ENCODE measurements around the gene DIAPH2.

DIAPH2 gene

DNA sequence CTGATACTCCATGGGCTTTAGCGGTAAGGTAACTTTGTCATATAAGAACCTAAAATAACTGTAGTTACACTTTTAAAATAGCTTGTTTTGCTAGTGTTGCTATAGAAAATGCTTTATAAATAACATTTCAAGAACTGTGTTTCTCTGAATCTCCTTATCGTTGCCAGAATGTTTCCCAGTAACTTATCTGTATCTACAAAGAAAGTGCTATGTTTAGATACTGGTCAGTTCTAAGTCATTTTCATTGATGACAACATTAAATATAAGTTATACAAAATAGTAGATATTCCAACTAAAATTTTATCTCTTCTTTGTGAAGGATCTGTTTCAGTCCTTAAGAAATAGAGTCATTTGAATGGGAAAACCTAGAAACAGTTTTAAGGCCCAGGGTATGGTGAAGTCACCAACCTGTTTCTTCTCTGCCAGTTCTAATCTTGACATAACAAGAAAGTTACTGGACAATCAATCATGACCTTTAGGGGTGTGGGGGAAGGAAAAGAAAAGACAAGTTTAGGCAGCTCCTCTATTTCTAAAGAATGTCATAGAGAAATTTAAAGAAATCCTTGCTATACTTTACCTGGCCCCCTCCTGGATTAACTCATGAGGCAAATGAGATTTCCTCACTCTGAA lies 625.0 kb downstream of the DIAPH2 start:
- DNase-seq (ENCODE audit: low read depth), result no peak

GRCh38 chrX:97310373-97310772 lies 625.7 kb downstream of the DIAPH2 start:
- no peak for DNase-seq (ENCODE audit: low read depth)

- no peak for DNase-seq (ENCODE audit: low read depth)
Measured at GRCh38 chrX:97311066-97311778, 626.6 kb downstream of the DIAPH2 start.

GRCh38 chrX:97314345-97314744 lies 629.7 kb downstream of the DIAPH2 start:
- DNase-seq (ENCODE audit: low read depth), result no peak

DNA sequence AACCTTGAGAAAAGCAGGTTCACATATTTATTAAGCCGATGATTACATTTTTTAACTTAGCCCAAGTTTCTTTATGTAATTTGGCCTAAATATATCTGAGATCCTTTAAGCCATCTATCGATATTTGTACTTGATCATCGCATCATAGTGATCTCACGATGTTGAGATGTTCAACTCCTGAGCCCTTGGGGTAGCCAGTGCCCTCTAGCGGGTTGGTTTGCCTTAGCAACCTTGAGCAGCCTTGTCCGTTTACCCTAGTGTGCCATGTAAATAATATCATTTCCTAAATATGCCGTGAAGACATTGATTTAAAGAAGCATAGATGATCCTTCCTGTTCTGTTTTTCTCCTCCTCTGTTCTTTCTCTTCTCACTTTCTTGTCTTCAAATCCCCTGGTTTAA lies 631.3 kb downstream of the DIAPH2 start:
- DNase-seq (ENCODE audit: low read depth), result no peak

DNA sequence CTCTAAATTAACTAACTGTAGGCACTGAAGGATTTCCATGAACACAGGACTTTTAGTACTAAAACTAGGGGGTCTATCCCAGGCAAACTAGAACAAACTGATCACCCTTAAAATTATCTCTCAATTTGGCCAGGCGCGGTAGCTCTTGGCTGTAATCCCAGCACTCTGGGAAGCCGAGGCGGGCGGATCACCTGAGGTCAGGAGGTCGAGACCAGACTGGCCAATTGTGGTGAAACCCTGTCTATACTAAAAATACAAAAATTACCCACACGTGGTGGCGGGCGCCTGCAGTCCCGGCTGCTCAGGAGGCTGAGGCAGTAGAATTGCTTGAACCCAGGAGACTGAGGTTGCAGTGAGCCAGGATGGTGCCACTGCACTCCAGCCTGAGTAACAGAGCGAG lies 635.7 kb downstream of the DIAPH2 start:
- DNase-seq (ENCODE audit: low read depth), result no peak

DNA sequence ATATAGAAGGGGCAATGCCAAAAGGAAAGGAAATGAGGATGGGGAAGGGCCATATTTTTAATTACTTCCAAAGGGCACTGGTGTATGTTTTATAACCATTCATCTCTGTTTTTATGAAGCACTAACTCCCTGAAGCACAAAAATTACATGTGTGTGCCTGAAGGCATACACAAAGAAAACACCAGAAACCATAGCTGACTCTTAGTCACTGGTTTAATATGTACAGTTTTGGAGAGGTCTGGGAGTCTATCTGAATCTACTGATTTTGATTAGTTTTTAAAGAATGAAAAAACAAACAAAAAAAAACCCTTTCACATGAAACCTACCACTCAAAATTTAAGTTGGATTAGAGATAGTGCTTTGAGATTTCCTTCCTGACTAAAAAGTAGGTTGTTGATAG lies 637.8 kb downstream of the DIAPH2 start:
- no peak for DNase-seq (ENCODE audit: low read depth)

DNA sequence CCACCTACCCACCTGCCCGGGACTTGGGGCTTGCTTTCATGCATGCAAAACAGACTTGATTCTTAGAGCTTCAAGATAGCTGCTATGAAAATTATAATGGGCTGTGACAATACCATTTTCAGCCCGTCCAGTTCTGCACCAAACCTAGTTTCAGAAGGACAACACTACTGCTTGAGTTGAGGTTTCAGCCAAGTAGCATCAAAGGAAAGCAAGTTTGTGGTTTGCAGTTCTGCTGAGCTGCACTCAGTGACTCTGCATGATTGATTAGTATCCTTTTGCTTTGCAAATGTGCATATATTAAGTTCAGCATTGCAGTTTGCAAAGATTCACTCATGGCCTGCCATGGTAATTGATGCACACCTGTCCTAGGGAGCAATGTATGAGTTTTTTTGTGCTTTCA lies 641.8 kb downstream of the DIAPH2 start:
- DNase-seq (ENCODE audit: low read depth), result no peak

- no peak for DNase-seq (ENCODE audit: low read depth)
Measured at GRCh38 chrX:97328853-97329390, 644.3 kb downstream of the DIAPH2 start.

DNA sequence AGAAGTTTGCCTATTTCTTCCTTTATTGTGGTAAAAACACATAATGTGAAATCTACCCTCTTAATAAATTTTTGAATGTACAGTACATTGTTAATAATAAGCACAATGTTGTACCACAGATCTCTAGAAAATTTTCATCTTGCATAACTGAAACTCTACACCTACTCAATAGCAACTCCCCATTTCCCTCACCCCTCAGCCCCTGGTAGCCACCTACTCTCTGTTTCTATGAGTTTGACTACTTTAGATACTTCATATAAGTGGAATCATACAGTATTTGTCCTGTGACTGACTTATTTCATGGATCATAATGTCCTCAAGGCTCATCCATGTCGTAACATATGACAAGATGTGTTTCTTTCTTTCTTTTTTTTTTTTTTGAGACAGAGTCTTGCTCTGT lies 645.5 kb downstream of the DIAPH2 start:
- DNase-seq (ENCODE audit: low read depth), result no peak

DNA sequence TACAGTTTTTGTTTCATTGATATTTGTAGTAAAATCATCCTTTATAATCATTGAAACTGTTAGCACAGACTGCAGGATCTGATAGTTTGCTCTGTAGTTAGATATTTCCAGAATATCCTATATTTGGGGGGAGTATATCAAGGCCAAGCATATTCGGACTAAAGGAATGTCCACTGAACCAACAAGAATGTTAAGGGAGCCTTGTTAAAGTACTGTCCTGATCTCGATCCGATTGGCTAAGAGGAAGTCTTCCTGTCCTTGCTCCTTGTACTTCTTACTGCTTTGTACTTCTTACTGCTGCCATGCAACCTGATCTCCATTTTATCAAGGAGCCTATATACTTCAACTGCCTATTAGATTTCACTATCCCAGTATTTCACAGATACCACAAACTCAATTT lies 648.3 kb downstream of the DIAPH2 start:
- DNase-seq (ENCODE audit: low read depth), result no peak

DNA sequence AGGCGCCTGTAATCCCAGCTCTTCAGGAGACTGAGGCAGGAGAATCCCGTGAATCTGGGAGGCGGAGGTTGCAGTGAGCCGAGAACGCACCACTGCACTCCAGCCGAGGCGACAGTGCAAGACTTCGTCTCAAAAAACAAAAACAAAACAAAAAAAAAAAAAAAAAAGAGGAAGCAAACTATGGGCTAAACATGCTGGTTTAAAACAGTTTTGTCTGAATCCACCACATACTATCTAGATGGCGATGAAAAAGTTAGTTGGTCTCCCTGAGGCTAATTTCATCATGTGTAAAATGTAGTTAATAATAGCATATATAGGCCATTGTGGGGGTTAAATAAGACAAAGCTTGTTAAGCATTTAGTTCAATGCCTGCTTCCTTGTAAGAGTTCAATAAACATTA lies 650.2 kb downstream of the DIAPH2 start:
- no peak for DNase-seq (ENCODE audit: low read depth)

DNA sequence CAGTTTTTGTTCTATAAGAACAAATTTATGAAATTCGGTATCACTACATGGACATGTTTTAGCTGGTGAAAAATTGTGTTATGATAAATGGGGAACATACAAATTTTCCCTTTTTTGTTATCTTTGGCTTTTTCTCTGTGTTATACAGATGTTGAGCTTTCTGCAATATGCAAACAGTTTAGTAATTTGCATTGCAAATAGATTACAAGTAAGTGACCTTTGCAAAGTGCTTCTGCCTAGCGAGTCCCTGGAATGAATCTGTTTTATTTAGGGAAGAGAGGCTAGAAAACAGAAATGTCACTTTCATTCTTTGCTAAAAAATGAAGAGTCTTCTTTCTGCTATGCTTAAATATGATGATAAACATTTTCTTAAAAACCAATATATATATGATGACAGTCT lies 660.1 kb downstream of the DIAPH2 start:
- no peak for DNase-seq (ENCODE audit: low read depth)

- no peak for DNase-seq (ENCODE audit: low read depth)
Measured at GRCh38 chrX:97358941-97359340, 674.3 kb downstream of the DIAPH2 start.

DNA sequence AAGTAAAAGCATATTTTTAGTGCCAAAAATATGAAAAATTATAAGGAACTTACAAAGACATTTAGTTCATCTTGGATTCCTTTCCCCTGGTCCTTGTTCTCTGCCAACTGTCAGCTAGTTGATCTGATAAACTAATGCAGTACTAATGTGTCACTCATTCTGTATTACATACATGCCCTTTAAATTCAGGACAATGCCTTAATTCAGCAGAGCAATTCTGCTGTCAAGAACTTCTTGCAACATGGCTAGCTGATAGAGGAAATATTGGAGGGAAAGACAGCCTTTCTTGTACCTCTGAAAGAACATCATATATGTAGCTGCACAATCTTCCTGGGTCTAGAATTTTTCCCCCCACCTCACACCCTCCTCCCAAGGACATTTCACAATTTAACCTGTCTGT lies 679.2 kb downstream of the DIAPH2 start:
- DNase-seq (ENCODE audit: low read depth), result no peak

DNA sequence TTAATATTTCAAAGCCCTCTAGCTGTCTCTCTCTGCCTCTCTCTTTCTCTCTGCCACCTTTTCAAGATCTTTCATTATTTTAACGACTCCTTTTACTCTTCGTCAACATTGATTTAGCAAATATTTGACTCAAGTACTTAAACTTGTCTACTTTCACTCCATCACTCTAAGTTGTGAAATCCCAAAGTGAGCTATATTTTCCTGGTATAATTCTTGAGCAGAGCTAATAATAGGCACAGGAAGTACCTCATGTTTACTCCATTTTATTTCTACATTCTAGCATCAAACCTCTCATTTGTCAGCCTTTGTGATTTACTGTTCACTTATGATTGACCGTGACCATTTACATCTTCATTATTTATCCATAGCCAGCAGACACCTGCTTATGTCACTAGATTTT lies 681.6 kb downstream of the DIAPH2 start:
- DNase-seq (ENCODE audit: low read depth), result no peak

- DNase-seq (ENCODE audit: low read depth), result no peak
Measured at GRCh38 chrX:97367125-97367524, 682.5 kb downstream of the DIAPH2 start.

DNA sequence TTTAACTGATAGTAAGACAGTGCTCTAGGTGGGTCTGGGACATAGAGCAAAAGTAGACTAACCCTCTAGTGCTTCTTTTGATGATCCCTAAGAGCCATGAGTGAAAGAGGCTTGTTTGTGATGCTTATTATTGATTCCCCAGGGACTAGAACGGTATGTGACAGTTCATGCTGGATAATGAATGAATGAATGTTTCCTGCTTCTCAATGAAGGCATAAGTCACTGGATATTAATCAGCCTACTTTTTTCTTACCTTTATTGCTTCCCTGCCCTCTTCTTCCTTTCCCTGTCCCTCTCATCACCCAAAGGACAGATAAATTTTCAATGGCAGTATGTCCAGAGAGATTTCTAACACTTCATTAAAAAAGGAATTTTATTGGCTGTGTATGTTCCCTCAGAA lies 685.3 kb downstream of the DIAPH2 start:
- no peak for DNase-seq (ENCODE audit: low read depth)

DNA sequence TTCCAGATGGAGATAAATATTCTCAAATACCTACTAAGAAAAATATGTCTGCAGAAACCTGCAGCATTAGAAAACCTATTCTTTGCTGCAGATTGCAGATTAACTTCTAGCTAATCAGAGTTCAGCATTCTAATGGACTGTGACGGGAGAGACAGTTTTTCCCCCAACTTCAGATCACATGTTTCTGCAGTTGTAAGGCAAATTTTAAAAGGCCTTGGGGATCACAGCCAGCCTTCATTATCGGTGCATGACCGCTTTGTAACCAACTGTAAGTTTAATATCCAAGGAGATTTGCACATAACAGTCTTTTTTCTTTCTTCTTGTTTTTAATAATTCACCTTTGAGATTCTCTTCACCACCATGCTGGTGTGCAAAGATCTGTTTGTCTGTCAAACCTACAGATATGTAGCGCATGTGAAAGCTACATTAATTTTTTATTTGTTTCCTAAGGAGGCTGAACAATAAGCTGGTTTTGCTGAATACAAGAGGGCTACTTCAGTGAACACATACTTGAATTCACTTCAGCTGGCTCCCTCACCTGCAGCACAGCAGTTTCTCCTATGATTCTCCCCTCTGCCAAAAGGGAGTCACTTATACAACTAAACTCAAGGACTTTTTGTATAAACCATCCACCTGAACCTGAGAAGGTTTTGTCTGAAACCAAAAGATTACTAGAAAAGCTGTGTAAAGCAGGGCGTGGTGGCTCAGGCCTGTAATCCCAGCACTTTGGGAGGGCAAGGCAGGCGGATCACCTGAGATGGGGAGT lies 687.5 kb downstream of the DIAPH2 start:
- DNase-seq (ENCODE audit: low read depth), result no peak

DNA sequence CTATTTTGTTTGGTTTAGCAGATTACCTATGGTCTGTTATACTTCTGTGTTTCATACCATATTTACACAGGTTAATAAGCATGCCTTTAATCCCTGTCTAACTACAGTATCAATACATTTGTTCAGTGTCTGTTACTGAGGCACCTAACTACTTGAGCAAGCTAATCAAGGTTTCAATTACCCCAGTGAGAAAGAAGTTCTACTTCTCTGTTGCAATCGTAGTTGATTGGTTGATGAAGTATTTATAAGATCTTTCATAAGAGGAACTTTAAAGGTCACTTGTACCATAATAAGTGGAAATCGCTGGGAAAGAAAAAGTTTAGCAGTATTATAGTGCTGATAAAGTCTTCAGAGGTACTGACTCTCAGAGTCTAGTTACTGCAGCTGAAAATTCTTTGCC lies 689.6 kb downstream of the DIAPH2 start:
- no peak for DNase-seq (ENCODE audit: low read depth)

DNA sequence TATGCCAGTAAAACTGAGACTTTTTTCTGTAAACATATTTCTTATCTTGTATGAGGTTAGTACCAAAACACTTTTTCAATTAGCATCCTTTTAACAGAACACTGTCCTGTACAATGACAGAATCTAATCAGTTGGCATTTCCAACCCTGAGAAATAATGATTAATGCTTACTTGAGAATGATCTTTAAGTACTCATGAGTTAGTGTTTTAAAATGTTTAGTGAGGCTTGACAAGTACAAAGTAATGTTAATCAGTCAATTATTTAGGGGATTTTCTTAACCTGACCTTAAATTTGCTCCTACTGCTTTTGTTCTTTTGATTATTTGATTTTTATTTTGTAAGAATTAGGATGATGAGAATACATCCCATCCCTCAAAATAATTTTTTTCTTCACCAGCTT lies 695.6 kb downstream of the DIAPH2 start:
- no peak for DNase-seq (ENCODE audit: low read depth)

GRCh38 chrX:97384685-97385084 lies 700.0 kb downstream of the DIAPH2 start:
- DNase-seq (ENCODE audit: low read depth), result no peak

GRCh38 chrX:97387004-97387403 lies 702.4 kb downstream of the DIAPH2 start:
- DNase-seq (ENCODE audit: low read depth), result no peak

Measured in activated T-cell treated with anti-CD3 and anti-CD28 coated beads for 1 hour (primary cell).